HG03558 (cell line): ENCODE results near the gene IFITM5.
"Not testable (repeated sequence)": the region's sequence is repeated elsewhere in the genome, so short reads cannot be mapped to it uniquely, and the experiment has no call there.

Experiments used
- ATAC-seq: cut with Tn5 transposase; IDR thresholded peaks from one replicate; pipeline ENCODE4 v1.9.1; 2021; ENCODE audit warnings: moderate number of reproducible peaks; ENCODE audit not compliant: unreplicated experiment; ENCODE audit errors: extremely low read depth

The IFITM5 gene

GRCh38 chr11:328516-329100, 29.3 kb upstream of the IFITM5 start:
- ATAC-seq, result not testable (repeated sequence)

GRCh38 chr11:328012-328411, 28.7 kb upstream of the IFITM5 start:
- no peak for ATAC-seq

GRCh38 chr11:327581-327923, 28.2 kb upstream of the IFITM5 start:
- ATAC-seq, result no peak

- ATAC-seq, result no peak
Observed at GRCh38 chr11:326842-327580, 27.7 kb upstream of the IFITM5 start.

- ATAC-seq, result no peak
Observed at GRCh38 chr11:326592-326841, 27.2 kb upstream of the IFITM5 start.

- ATAC-seq, result no peak
Observed at GRCh38 chr11:325796-326591, 26.7 kb upstream of the IFITM5 start.

GRCh38 chr11:324593-325517, 25.5 kb upstream of the IFITM5 start:
- not testable (repeated sequence) for ATAC-seq

GRCh38 chr11:324156-324555, 24.8 kb upstream of the IFITM5 start:
- no peak for ATAC-seq

GRCh38 chr11:319888-320273, 20.6 kb upstream of the IFITM5 start:
- not testable (repeated sequence) for ATAC-seq

GRCh38 chr11:319121-319887, 20.0 kb upstream of the IFITM5 start:
- ATAC-seq, result not testable (repeated sequence)

GRCh38 chr11:318405-319120, 19.2 kb upstream of the IFITM5 start:
- ATAC-seq, result not testable (repeated sequence)

GRCh38 chr11:317668-318404, 18.5 kb upstream of the IFITM5 start:
- ATAC-seq, result not testable (repeated sequence)

- ATAC-seq, result no peak
Observed at GRCh38 chr11:316891-317301, 17.6 kb upstream of the IFITM5 start.

GRCh38 chr11:316031-316701, 16.8 kb upstream of the IFITM5 start:
- ATAC-seq, result no peak

- ATAC-seq, result no peak
Observed at GRCh38 chr11:315516-315994, 16.2 kb upstream of the IFITM5 start.

GRCh38 chr11:315051-315481, 15.7 kb upstream of the IFITM5 start:
- no peak for ATAC-seq

GRCh38 chr11:314554-314875, 15.2 kb upstream of the IFITM5 start:
- not testable (repeated sequence) for ATAC-seq
